HepG2 (cell line): ENCODE data around the gene TBC1D16. TPM values are rescaled to one million over a fixed set of nuclear protein-coding genes. Genes with fewer than 3 reads are reported as not detected.

Experiments
- BRCA1 ChIP-seq: sonication (generic); formaldehyde crosslinking; IDR thresholded peaks from 2 replicates; pipeline ENCODE4 v1.4.0; 2020; ENCODE audit warnings: missing genetic modification reagents
- FIP1L1 ChIP-seq: fragments of 200-400 bp; formaldehyde crosslinking; IDR thresholded peaks from 2 replicates; pipeline ENCODE4 v1.6.1; 2018; ENCODE audit warnings: low read depth, mild to moderate bottlenecking, low read length, moderate library complexity, borderline replicate concordance; ENCODE audit not compliant: insufficient read depth
- HNF4A ChIP-seq: sonication (generic); formaldehyde crosslinking; IDR thresholded peaks from 2 replicates; pipeline ENCODE4 v1.4.0; 2020; ENCODE audit warnings: missing genetic modification reagents
- JUNB ChIP-seq: sonication (generic); formaldehyde crosslinking; IDR thresholded peaks from 2 replicates; pipeline ENCODE4 v1.8.0; 2022; ENCODE audit warnings: missing genetic modification reagents, mild to moderate bottlenecking, borderline replicate concordance
- PRPF4 ChIP-seq: fragments of 200-400 bp; formaldehyde crosslinking; IDR thresholded peaks from 2 replicates; pipeline ENCODE4 v1.6.1; 2016; ENCODE audit warnings: low read length, low read depth; ENCODE audit not compliant: poor library complexity, severe bottlenecking
- RAD21 ChIP-seq: fragments of 450-650 bp; formaldehyde crosslinking; IDR thresholded peaks from 2 replicates; pipeline ENCODE4 v1.5.0; 2020; ENCODE audit warnings: mild to moderate bottlenecking
- SALL1 ChIP-seq: sonication (generic); formaldehyde crosslinking; IDR thresholded peaks from 2 replicates; pipeline ENCODE4 v1.8.0; 2022; ENCODE audit warnings: mild to moderate bottlenecking, missing genetic modification reagents
- SMAD3 ChIP-seq: sonication (generic); formaldehyde crosslinking; IDR thresholded peaks from 2 replicates; pipeline ENCODE4 v1.4.0; 2020; ENCODE audit warnings: missing genetic modification reagents
- SRSF9 ChIP-seq: fragments of 200-400 bp; formaldehyde crosslinking; IDR thresholded peaks from 2 replicates; pipeline ENCODE4 v1.6.1; 2018; ENCODE audit warnings: borderline replicate concordance, mild to moderate bottlenecking, low read depth, low read length; ENCODE audit not compliant: insufficient read depth, poor library complexity, severe bottlenecking
- ZFP62 ChIP-seq: sonication (generic); formaldehyde crosslinking; IDR thresholded peaks from 2 replicates; pipeline ENCODE4 v1.4.0; 2020; ENCODE audit warnings: missing genetic modification reagents
- ZFP90 ChIP-seq: sonication (generic); formaldehyde crosslinking; IDR thresholded peaks from 2 replicates; pipeline ENCODE4 v1.8.0; 2022; ENCODE audit warnings: missing genetic modification reagents, mild to moderate bottlenecking, inconsistent platforms, borderline replicate concordance
- ZNF260 ChIP-seq: sonication (generic); formaldehyde crosslinking; IDR thresholded peaks from 2 replicates; pipeline ENCODE4 v1.4.0; 2020; ENCODE audit warnings: missing genetic modification reagents, low read depth, mild to moderate bottlenecking, borderline replicate concordance
- ZNF775 ChIP-seq: sonication (generic); formaldehyde crosslinking; IDR thresholded peaks from 2 replicates; pipeline ENCODE4 v1.4.0; 2020; ENCODE audit warnings: missing genetic modification reagents, mild to moderate bottlenecking, moderate library complexity, borderline replicate concordance
- ZNF83 ChIP-seq: sonication (generic); formaldehyde crosslinking; IDR thresholded peaks from 2 replicates; pipeline ENCODE4 v1.4.0; 2020; ENCODE audit warnings: missing genetic modification reagents, mild to moderate bottlenecking, borderline replicate concordance
- polyA plus RNA-seq, 8 experiments: library from polyadenylated mRNA; depleted of rRNA in 3 of 8; stranded (reverse) in 7 of 8; unstranded in 1 of 8; fragments of >200 nt; fragmentation: Illumina TruSeq in 4 of 8; extraction: Trizol in 4 of 8; gene quantifications; 2 replicates each; pipeline versions ENCODE4 v1.2.1 to v1.2.3, GENCODE V29; 2011 to 2016; ENCODE audit warnings: low read depth in 4 of 8, missing spikeins in 1 of 8, mixed read lengths in 1 of 8; ENCODE audit not compliant: insufficient read depth in 1 of 8
- total RNA-seq, 5 experiments: library from RNA; depleted of rRNA; stranded (reverse); fragments of >200 nt; fragmentation: Illumina TruSeq; extraction: Trizol; gene quantifications; 2 replicates each; pipeline ENCODE4 v1.2.3, GENCODE V29; 2016; ENCODE audit warnings: low read depth in 1 of 5
- TF ChIP-seq, protein P1 (sequence below): sonication (generic); formaldehyde crosslinking; IDR thresholded peaks from 2 replicates; pipeline ENCODE4 v1.4.0; 2020; ENCODE audit warnings: missing genetic modification reagents, borderline replicate concordance
- TF ChIP-seq, protein P2 (sequence below): sonication (generic); formaldehyde crosslinking; IDR thresholded peaks from 2 replicates; pipeline ENCODE4 v1.4.0; 2020; ENCODE audit warnings: low read depth, missing genetic modification reagents
- TF ChIP-seq, protein P3 (sequence below): sonication (generic); formaldehyde crosslinking; IDR thresholded peaks from 2 replicates; pipeline ENCODE4 v1.8.0; 2022; ENCODE audit warnings: missing genetic modification reagents, mild to moderate bottlenecking, borderline replicate concordance
- TF ChIP-seq, protein P4 (sequence below): sonication (generic); formaldehyde crosslinking; IDR thresholded peaks from 2 replicates; pipeline ENCODE4 v1.4.0; 2020; ENCODE audit warnings: missing genetic modification reagents, borderline replicate concordance

Gene TBC1D16
- total and polyA plus RNA-seq, 2 of the 13 experiments (the other 11 are each of a cell fraction or from before 2014, with no cell fraction given) = 14.9 to 24.9 TPM

DNA sequence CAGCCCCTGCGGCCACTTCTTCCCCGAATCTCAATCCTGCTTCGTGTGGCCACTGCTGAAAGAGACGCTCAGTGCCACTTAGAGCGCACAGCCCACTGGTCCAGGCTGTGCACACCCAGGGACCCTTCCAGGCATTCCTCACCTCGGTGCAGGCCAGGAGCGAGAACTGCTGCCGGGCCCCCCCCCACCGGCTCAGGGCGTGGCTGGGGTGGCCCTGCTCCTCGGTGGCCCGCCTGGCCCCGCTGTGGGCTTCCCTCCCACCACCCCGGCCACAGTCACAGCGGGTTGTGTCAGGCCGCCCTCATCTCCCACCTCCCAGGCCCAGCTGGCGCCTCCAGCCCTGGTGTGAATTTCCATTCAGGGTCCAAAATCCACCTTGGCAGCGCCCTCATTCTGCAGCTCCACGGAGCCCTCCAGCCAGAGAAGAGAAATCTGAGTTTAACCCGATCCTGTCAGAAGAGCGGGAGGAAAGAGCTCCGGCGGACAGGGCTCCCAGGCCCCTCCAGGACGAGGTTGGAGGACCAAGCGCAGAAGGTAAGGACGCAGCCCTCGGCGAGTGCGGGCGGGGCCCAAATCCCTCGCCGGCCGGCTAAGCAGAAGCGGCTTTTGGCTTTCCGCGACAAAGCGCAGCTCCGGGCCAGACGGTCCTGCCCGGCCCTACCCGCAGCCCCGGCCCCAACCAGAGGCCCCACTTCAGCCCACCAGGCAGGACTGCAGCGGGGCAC, 12.0 kb downstream of the TBC1D16 start (continued):
- TF ChIP-seq, protein P1, sequence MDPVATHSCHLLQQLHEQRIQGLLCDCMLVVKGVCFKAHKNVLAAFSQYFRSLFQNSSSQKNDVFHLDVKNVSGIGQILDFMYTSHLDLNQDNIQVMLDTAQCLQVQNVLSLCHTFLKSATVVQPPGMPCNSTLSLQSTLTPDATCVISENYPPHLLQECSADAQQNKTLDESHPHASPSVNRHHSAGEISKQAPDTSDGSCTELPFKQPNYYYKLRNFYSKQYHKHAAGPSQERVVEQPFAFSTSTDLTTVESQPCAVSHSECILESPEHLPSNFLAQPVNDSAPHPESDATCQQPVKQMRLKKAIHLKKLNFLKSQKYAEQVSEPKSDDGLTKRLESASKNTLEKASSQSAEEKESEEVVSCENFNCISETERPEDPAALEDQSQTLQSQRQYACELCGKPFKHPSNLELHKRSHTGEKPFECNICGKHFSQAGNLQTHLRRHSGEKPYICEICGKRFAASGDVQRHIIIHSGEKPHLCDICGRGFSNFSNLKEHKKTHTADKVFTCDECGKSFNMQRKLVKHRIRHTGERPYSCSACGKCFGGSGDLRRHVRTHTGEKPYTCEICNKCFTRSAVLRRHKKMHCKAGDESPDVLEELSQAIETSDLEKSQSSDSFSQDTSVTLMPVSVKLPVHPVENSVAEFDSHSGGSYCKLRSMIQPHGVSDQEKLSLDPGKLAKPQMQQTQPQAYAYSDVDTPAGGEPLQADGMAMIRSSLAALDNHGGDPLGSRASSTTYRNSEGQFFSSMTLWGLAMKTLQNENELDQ (CRISPR knock-in tag) = no peak
- no peak for TF ChIP-seq PRPF4
- TF ChIP-seq FIP1L1 = no peak
- no peak for TF ChIP-seq ZFP90 (CRISPR knock-in tag)
- no peak for TF ChIP-seq ZNF775 (CRISPR knock-in tag)
- TF ChIP-seq ZNF83 (CRISPR knock-in tag) = no peak
- TF ChIP-seq, protein P2, sequence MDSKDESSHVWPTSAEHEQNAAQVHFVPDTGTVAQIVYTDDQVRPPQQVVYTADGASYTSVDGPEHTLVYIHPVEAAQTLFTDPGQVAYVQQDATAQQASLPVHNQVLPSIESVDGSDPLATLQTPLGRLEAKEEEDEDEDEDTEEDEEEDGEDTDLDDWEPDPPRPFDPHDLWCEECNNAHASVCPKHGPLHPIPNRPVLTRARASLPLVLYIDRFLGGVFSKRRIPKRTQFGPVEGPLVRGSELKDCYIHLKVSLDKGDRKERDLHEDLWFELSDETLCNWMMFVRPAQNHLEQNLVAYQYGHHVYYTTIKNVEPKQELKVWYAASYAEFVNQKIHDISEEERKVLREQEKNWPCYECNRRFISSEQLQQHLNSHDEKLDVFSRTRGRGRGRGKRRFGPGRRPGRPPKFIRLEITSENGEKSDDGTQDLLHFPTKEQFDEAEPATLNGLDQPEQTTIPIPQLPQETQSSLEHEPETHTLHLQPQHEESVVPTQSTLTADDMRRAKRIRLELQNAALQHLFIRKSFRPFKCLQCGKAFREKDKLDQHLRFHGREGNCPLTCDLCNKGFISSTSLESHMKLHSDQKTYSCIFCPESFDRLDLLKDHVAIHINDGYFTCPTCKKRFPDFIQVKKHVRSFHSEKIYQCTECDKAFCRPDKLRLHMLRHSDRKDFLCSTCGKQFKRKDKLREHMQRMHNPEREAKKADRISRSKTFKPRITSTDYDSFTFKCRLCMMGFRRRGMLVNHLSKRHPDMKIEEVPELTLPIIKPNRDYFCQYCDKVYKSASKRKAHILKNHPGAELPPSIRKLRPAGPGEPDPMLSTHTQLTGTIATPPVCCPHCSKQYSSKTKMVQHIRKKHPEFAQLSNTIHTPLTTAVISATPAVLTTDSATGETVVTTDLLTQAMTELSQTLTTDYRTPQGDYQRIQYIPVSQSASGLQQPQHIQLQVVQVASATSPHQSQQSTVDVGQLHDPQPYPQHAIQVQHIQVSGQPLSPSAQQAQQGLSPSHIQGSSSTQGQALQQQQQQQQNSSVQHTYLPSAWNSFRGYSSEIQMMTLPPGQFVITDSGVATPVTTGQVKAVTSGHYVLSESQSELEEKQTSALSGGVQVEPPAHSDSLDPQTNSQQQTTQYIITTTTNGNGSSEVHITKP (CRISPR knock-in tag) = peak; percentile 72; the same call in 1 of the 2 replicates
- no peak for TF ChIP-seq BRCA1 (CRISPR knock-in tag)
- no peak for TF ChIP-seq JUNB
- TF ChIP-seq ZNF260 = no peak
- TF ChIP-seq, protein P3, sequence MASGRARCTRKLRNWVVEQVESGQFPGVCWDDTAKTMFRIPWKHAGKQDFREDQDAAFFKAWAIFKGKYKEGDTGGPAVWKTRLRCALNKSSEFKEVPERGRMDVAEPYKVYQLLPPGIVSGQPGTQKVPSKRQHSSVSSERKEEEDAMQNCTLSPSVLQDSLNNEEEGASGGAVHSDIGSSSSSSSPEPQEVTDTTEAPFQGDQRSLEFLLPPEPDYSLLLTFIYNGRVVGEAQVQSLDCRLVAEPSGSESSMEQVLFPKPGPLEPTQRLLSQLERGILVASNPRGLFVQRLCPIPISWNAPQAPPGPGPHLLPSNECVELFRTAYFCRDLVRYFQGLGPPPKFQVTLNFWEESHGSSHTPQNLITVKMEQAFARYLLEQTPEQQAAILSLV = peak; percentile 66; the same call in 1 of the 2 replicates
- peak; percentile 41; the same call in 1 of the 2 replicates for TF ChIP-seq SMAD3 (CRISPR knock-in tag)
- no peak for TF ChIP-seq SRSF9
- TF ChIP-seq, protein P4, sequence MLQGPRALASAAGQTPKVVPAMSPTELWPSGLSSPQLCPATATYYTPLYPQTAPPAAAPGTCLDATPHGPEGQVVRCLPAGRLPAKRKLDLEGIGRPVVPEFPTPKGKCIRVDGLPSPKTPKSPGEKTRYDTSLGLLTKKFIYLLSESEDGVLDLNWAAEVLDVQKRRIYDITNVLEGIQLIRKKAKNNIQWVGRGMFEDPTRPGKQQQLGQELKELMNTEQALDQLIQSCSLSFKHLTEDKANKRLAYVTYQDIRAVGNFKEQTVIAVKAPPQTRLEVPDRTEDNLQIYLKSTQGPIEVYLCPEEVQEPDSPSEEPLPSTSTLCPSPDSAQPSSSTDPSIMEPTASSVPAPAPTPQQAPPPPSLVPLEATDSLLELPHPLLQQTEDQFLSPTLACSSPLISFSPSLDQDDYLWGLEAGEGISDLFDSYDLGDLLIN (CRISPR knock-in tag) = no peak
- peak; percentile 98 for TF ChIP-seq HNF4A (CRISPR knock-in tag)
- peak; percentile 71 for TF ChIP-seq SALL1 (CRISPR knock-in tag)
- peak; percentile 63 for TF ChIP-seq RAD21 (CRISPR knock-in tag)
- no peak for TF ChIP-seq ZFP62 (CRISPR knock-in tag)
